HL-60/S4 treated with retinoic acid at 250 ng/mL for 4 days and 3 days (cell line): ENCODE data around the gene SMNDC1.

Experiments
- in situ Hi-C: fragments of 300-500 bp; cut with MboI; formaldehyde crosslinking; loops from 2 replicates; pipeline ENCODE4 v1.7.0; 2022; ENCODE audit warnings: low sequenced_read_pairs

Gene SMNDC1

GRCh38 chr10:110296966-110297365 lies 7.8 kb downstream of the SMNDC1 start:
- in situ Hi-C loops: loop anchor here (25.0 kb wide), 1 partner anchor 410 kb away; no protein-coding TSS in a partner anchor

GRCh38 chr10:110286841-110287240 lies 17.9 kb downstream of the SMNDC1 start:
- in situ Hi-C loops: loop anchor here (25.0 kb wide), 1 partner anchor 400 kb away; no protein-coding TSS in a partner anchor

- in situ Hi-C loops: loop anchor here (25.0 kb wide), 1 partner anchor 398 kb away; no protein-coding TSS in a partner anchor
Observed at GRCh38 chr10:110285501-110285900, 19.2 kb downstream of the SMNDC1 start.

GRCh38 chr10:110284262-110284661 lies 20.5 kb downstream of the SMNDC1 start:
- in situ Hi-C loops: loop anchor here (25.0 kb wide), 1 partner anchor 397 kb away; no protein-coding TSS in a partner anchor

GRCh38 chr10:110279407-110279986 lies 25.2 kb downstream of the SMNDC1 start:
- in situ Hi-C loops: loop anchor here (10.0 to 25.0 kb wide), 2 partner anchors 145 to 392 kb away; no protein-coding TSS in a partner anchor

- in situ Hi-C loops: loop anchor here (10.0 to 25.0 kb wide), 2 partner anchors 144 to 391 kb away; no protein-coding TSS in a partner anchor
Observed at GRCh38 chr10:110278562-110279406, 25.9 kb downstream of the SMNDC1 start.

- in situ Hi-C loops: loop anchor here (10.0 to 25.0 kb wide), 2 partner anchors 143 to 390 kb away; no protein-coding TSS in a partner anchor
Observed at GRCh38 chr10:110277591-110277990, 27.1 kb downstream of the SMNDC1 start.

GRCh38 chr10:110276603-110277002 lies 28.1 kb downstream of the SMNDC1 start:
- in situ Hi-C loops: loop anchor here (10.0 to 25.0 kb wide), 2 partner anchors 142 to 389 kb away; no protein-coding TSS in a partner anchor

GRCh38 chr10:110275128-110275729 lies 29.5 kb downstream of the SMNDC1 start:
- in situ Hi-C loops: loop anchor here (10.0 to 25.0 kb wide), 2 partner anchors 140 to 388 kb away; no protein-coding TSS in a partner anchor

- in situ Hi-C loops: loop anchor here (10.0 to 25.0 kb wide), 2 partner anchors 140 to 387 kb away; no protein-coding TSS in a partner anchor
Observed at GRCh38 chr10:110274647-110275046, 30.1 kb downstream of the SMNDC1 start.

GRCh38 chr10:110274072-110274627 lies 30.6 kb downstream of the SMNDC1 start:
- in situ Hi-C loops: loop anchor here (10.0 kb wide), 1 partner anchor 139 kb away; no protein-coding TSS in a partner anchor

- in situ Hi-C loops: loop anchor here (10.0 kb wide), 1 partner anchor 139 kb away; no protein-coding TSS in a partner anchor
Observed at GRCh38 chr10:110273474-110273873, 31.2 kb downstream of the SMNDC1 start.

GRCh38 chr10:110272995-110273394 lies 31.7 kb downstream of the SMNDC1 start:
- in situ Hi-C loops: loop anchor here (10.0 kb wide), 1 partner anchor 138 kb away; no protein-coding TSS in a partner anchor

GRCh38 chr10:110269374-110270318 lies 35.1 kb downstream of the SMNDC1 start:
- in situ Hi-C loops: loop anchor here (10.0 kb wide), 1 partner anchor 135 kb away; no protein-coding TSS in a partner anchor

GRCh38 chr10:110268971-110269370 lies 35.7 kb downstream of the SMNDC1 start:
- in situ Hi-C loops: no loop called here

- in situ Hi-C loops: no loop called here
Observed at GRCh38 chr10:110268442-110268841, 36.3 kb downstream of the SMNDC1 start.

GRCh38 chr10:110267276-110267675 lies 37.4 kb downstream of the SMNDC1 start:
- in situ Hi-C loops: no loop called here

- in situ Hi-C loops: no loop called here
Observed at GRCh38 chr10:110265573-110266193, 39.0 kb downstream of the SMNDC1 start.

GRCh38 chr10:110263164-110263563 lies 41.6 kb downstream of the SMNDC1 start:
- in situ Hi-C loops: no loop called here
